Glutamatergic neuron (in vitro differentiated cells): ENCODE measurements around the gene PAK4. TPM values are rescaled to one million over a fixed set of nuclear protein-coding genes. Genes with fewer than 3 reads are reported as not detected.

Source experiments
- DNase-seq: peaks from one replicate; pipeline ENCODE4 v3.0.0; 2022
- H3K27ac Mint-ChIP-seq: one replicate; pipeline ENCODE4 v1.8.0; 2020; ENCODE audit warnings: mild to moderate bottlenecking, mixed read lengths, inconsistent platforms; ENCODE audit not compliant: unreplicated experiment
- H3K27me3 Mint-ChIP-seq: one replicate; pipeline ENCODE4 v1.8.0; 2020; ENCODE audit warnings: mild to moderate bottlenecking, moderate library complexity, mixed read lengths, inconsistent platforms; ENCODE audit not compliant: unreplicated experiment
- H3K36me3 Mint-ChIP-seq: one replicate; pipeline ENCODE4 v1.8.0; 2020; ENCODE audit warnings: mild to moderate bottlenecking, mixed read lengths, inconsistent platforms; ENCODE audit not compliant: unreplicated experiment
- H3K4me1 Mint-ChIP-seq: one replicate; pipeline ENCODE4 v1.8.0; 2020; ENCODE audit warnings: mild to moderate bottlenecking, low read depth, mixed read lengths, inconsistent platforms; ENCODE audit not compliant: unreplicated experiment
- H3K4me3 Mint-ChIP-seq: one replicate; pipeline ENCODE4 v1.8.0; 2020; ENCODE audit warnings: mild to moderate bottlenecking, mixed read lengths, inconsistent platforms; ENCODE audit not compliant: unreplicated experiment
- H3K9me3 Mint-ChIP-seq: one replicate; pipeline ENCODE4 v1.8.0; 2020; ENCODE audit warnings: mild to moderate bottlenecking, moderate library complexity, mixed read lengths, inconsistent platforms; ENCODE audit not compliant: unreplicated experiment
- total RNA-seq: library from RNA; stranded (reverse); fragmentation: NEBNext Ultra II Directional; extraction: Animal tissue kit (Norgen Biotek cat#: 25700); gene quantifications from one replicate; pipeline ENCODE4 v1.2.1, GENCODE V29; 2021; ENCODE audit not compliant: unreplicated experiment
- TF ChIP-seq, protein P1 (sequence below): fragments of 200-600 bp; sonication (generic); IDR thresholded peaks from one replicate; pipeline ENCODE4 v1.5.0; 2021; ENCODE audit not compliant: partially characterized antibody, unreplicated experiment

Gene PAK4
- total RNA-seq, 1 donor from 2014 or later = 52.5 TPM

DNA sequence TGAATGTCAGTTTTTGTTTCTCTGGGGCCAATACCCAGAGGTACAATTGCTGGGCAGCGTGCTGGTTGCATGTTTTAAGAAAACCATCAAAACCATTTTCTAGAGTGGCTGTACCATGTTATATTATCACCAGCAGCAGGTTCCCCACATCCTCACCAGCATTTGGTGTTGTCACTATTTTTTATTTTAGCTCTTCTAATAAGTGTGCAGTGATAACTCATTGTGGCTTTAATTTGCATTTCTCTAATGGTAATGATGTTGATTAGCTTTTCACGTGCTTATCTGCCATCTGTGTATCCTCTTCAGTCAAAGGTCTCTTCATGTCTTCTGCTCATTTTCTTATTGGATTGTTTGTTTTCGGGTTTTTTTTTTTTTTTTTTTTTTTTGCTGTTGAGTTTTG lies 21.9 kb downstream of the PAK4 start:
- TF ChIP-seq, protein P1, sequence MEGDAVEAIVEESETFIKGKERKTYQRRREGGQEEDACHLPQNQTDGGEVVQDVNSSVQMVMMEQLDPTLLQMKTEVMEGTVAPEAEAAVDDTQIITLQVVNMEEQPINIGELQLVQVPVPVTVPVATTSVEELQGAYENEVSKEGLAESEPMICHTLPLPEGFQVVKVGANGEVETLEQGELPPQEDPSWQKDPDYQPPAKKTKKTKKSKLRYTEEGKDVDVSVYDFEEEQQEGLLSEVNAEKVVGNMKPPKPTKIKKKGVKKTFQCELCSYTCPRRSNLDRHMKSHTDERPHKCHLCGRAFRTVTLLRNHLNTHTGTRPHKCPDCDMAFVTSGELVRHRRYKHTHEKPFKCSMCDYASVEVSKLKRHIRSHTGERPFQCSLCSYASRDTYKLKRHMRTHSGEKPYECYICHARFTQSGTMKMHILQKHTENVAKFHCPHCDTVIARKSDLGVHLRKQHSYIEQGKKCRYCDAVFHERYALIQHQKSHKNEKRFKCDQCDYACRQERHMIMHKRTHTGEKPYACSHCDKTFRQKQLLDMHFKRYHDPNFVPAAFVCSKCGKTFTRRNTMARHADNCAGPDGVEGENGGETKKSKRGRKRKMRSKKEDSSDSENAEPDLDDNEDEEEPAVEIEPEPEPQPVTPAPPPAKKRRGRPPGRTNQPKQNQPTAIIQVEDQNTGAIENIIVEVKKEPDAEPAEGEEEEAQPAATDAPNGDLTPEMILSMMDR = no peak
- DNase-seq = no peak
- Mint-ChIP-seq H3K9me3 (peaks cover 2% of the 10 kb centered on the region), H3K36me3 (peaks cover 8% of the 10 kb centered on the region), H3K27me3 (peaks cover 2% of the 10 kb centered on the region), H3K4me3 (no peak overlapping the region), H3K4me1 (peaks cover 20% of the 10 kb centered on the region), H3K27ac (no peak overlapping the region)

DNA sequence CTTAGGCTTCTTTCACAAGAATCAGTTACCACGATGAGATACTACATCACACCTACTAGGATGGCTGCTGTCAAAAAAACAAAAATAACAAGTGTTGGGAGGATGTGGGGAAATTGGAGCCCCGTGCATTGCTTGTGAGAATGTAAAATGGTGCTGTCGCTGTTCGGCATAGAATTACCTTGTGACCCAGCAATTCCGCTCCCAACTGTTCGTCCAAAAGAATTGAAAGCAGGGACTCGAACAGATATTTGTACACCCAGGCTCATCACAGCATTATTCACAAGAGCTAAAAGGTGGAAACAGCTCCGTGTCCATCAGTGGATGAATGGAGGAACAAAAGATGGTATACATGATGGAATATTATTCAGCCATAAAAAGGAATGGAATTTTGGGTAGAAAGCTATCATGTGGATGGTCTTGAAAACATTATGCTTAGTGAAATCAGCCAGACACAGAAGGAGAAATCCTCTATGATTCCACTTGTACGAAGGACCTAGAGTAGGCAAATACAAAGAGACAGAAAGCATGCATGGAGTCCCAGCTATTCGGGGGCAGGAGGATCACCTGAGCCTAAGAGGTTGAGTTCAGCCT lies 23.4 kb downstream of the PAK4 start:
- TF ChIP-seq, protein P1 = no peak
- H3K36me3 Mint-ChIP-seq = peaks cover 9% of the 10 kb centered on the region
- H3K27ac Mint-ChIP-seq = no peak overlapping the region
- H3K9me3 Mint-ChIP-seq = peaks cover 2% of the 10 kb centered on the region
- peaks cover 17% of the 10 kb centered on the region for H3K4me1 Mint-ChIP-seq
- no peak overlapping the region for H3K4me3 Mint-ChIP-seq
- no peak for DNase-seq
- H3K27me3 Mint-ChIP-seq = peaks cover 2% of the 10 kb centered on the region

DNA sequence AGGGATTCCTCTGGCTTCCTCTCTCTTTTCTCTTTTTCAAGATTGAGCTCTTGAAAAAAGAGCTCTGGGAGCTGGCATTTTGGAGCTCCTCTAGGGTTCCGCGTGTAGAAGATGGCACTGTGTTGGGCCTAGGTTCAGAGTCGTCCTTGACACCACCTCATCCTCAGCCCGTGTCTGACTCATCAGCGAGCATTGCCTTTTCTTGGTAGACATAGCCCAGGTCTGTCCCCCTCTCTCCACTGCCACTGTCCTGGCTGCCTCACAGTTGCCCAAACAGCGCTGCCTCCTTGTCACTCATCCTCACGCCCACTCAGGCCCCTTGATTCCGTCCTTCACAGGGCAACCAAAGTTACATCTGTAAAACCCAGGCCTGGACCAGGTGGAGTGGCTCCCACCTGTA lies 24.6 kb downstream of the PAK4 start:
- TF ChIP-seq, protein P1 = no peak
- Mint-ChIP-seq H3K4me3 (no peak overlapping the region), H3K27me3 (peaks cover 2% of the 10 kb centered on the region), H3K9me3 (peaks cover 5% of the 10 kb centered on the region), H3K27ac (no peak overlapping the region), H3K4me1 (peaks cover 12% of the 10 kb centered on the region), H3K36me3 (peaks cover 13% of the 10 kb centered on the region)
- no peak for DNase-seq

DNA sequence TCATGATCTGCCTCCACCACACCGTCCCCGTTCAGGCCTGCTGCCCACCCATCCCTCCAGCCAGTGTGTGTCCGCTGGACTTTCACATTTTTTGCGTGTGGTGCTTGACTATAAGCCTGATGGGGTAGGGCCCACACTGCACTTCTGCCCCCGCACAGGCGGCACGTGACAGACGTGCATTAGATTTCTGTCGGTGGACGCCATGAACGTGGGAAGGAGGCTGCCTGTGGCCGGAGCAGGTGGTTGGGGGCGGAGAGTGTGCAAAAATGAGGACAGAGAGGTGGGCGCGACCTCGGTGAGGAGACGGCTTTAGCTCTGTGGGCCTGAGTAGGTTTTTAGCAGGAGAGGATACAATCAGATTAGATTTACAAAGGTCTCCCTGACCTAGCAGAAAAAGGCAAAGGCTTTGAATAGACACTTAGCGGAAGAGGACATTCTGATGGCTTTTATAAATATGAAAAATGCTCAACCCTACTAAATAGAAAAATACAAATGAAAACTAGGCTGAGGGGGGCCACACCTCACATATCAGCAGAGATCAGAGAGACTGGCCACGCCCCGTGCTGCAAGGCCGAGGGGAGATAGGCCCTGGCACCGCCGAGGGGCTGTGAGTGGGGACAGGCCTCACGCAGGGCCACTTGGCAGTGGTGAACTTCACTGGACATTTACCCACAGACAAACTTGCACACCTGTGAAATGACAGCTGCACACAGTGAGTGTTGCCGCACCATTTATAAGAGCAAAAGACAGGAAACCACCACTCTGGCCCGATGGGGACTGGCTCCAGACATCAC lies 25.4 kb downstream of the PAK4 start:
- H3K36me3 Mint-ChIP-seq = peaks cover 13% of the 10 kb centered on the region
- H3K4me1 Mint-ChIP-seq = peaks cover 14% of the 10 kb centered on the region
- H3K27me3 Mint-ChIP-seq = peaks cover 2% of the 10 kb centered on the region
- H3K27ac Mint-ChIP-seq = no peak overlapping the region
- no peak for DNase-seq
- H3K9me3 Mint-ChIP-seq = peaks cover 5% of the 10 kb centered on the region
- H3K4me3 Mint-ChIP-seq = no peak overlapping the region
- TF ChIP-seq, protein P1 = no peak

DNA sequence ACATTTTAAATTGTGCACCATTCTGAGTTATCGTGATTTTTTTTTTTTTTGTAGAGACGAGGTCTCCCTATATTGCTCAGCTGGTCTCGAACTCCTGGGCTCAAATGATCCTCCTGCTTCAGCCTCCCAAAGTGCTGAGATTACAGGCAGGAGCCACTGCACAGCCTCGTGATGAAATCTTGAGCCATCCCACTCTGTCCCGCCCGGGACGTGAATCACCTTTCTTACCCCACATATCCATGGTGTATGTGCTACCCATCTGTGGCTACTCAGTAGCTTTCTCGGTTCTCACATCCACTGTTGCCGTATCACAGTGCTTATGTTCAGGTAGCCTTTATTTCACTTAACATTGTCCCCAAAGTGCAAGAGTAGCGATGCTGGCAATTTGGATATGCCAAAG lies 26.5 kb downstream of the PAK4 start:
- peaks cover 13% of the 10 kb centered on the region for H3K36me3 Mint-ChIP-seq
- peaks cover 2% of the 10 kb centered on the region for H3K27me3 Mint-ChIP-seq
- H3K27ac Mint-ChIP-seq = no peak overlapping the region
- peaks cover 15% of the 10 kb centered on the region for H3K4me1 Mint-ChIP-seq
- TF ChIP-seq, protein P1 = no peak
- peaks cover 5% of the 10 kb centered on the region for H3K9me3 Mint-ChIP-seq
- DNase-seq = no peak
- no peak overlapping the region for H3K4me3 Mint-ChIP-seq
